C4-2B (cell line): ENCODE results near the gene ZNF823.

Source experiments
- H3K27ac ChIP-seq: fragments of 450-650 bp; 2 replicates; pipeline ENCODE4 v1.5.1; 2017
- CTCF ChIP-seq: fragments of 450-650 bp; conservative IDR thresholded peaks from 2 replicates; pipeline ENCODE4 v1.5.1; 2017; ENCODE audit warnings: mild to moderate bottlenecking
- ZFX ChIP-seq: fragments of 450-650 bp; IDR thresholded peaks from 2 replicates; pipeline ENCODE4 v1.6.1; 2017

ZNF823 gene

GRCh38 chr19:11675569-11675968 lies 63.2 kb downstream of the ZNF823 start:
- TF ChIP-seq CTCF (no peak), ZFX (no peak)
- H3K27ac ChIP-seq = no peak overlapping the region

- H3K27ac ChIP-seq = no peak overlapping the region
- no peak for TF ChIP-seq CTCF
- no peak for TF ChIP-seq ZFX
Observed at GRCh38 chr19:11674067-11674492, 64.7 kb downstream of the ZNF823 start.

- TF ChIP-seq ZFX (no peak), CTCF (no peak; the same call in 1 of the 2 replicates)
Observed at GRCh38 chr19:11673608-11674041, 65.1 kb downstream of the ZNF823 start.

More at GRCh38 chr19:11673608-11674041, 65.1 kb downstream of the ZNF823 start:
- no peak overlapping the region for H3K27ac ChIP-seq
